GM12872 (cell line): ENCODE measurements around the gene TRIP13.

Experiments used
- CTCF ChIP-seq: IDR thresholded peaks from 3 replicates; pipeline ENCODE4 v1.5.1; 2011; ENCODE audit warnings: low read depth, mild to moderate bottlenecking, low read length, moderate library complexity; ENCODE audit not compliant: insufficient read depth

TRIP13 gene

GRCh38 chr5:871596-872298 lies 20.9 kb upstream of the TRIP13 start:
- TF ChIP-seq CTCF, result no peak

- TF ChIP-seq CTCF, result no peak
These were observed 20.4 kb upstream of the TRIP13 start for GRCh38 chr5:872301-872700.

- TF ChIP-seq CTCF, result no peak
These were observed 19.4 kb upstream of the TRIP13 start for GRCh38 chr5:873328-873727.

GRCh38 chr5:875931-876330 lies 16.8 kb upstream of the TRIP13 start:
- TF ChIP-seq CTCF, result no peak

GRCh38 chr5:876398-877365 lies 16.0 kb upstream of the TRIP13 start:
- TF ChIP-seq CTCF, result no peak

GRCh38 chr5:878125-878524 lies 14.6 kb upstream of the TRIP13 start:
- no peak for TF ChIP-seq CTCF

- TF ChIP-seq CTCF, result no peak
These were observed 11.7 kb upstream of the TRIP13 start for GRCh38 chr5:880816-881550.
